GM12878 (cell line): Measurements from ENCODE around the gene KIF12.

ENCODE experiments used
- BHLHE40 ChIP-seq, 2 experiments: fragments of 450-650 bp in 1 of 2; IDR thresholded peaks; 2 replicates each; pipeline ENCODE4 v1.6.1; 2011 to 2017; ENCODE audit warnings: low read depth in 2 of 2, borderline replicate concordance in 1 of 2, improper control_type of control experiment in 1 of 2, low read length in 1 of 2, mild to moderate bottlenecking in 1 of 2
- EP300 ChIP-seq, 2 experiments: fragments of 150-350 bp in 1 of 2; IDR thresholded peaks; 2 replicates each; pipeline ENCODE4 v1.6.1; 2011 to 2012; ENCODE audit warnings: low read depth in 2 of 2, low read length in 2 of 2, borderline replicate concordance in 1 of 2, improper control_type of control experiment in 1 of 2, inconsistent platforms in 1 of 2; ENCODE audit not compliant: control insufficient read depth in 1 of 2
- ESRRA ChIP-seq: IDR thresholded peaks from 2 replicates; pipeline ENCODE4 v1.6.1; 2012; ENCODE audit warnings: mild to moderate bottlenecking, low read length, improper control_type of control experiment
- SP1 ChIP-seq: IDR thresholded peaks from one replicate; pipeline ENCODE4 v1.6.1; 2011; ENCODE audit warnings: low read depth, low read length
- TF ChIP-seq, protein P1 (sequence below): fragments of 450-650 bp; formaldehyde crosslinking; IDR thresholded peaks from 2 replicates; pipeline ENCODE4 v1.5.0; 2022; ENCODE audit warnings: mild to moderate bottlenecking, missing genetic modification characterization
- TF ChIP-seq, protein P2 (sequence below), 3 experiments: IDR thresholded peaks in 2 of 3; conservative IDR thresholded peaks in 1 of 3; 2 replicates each; pipeline ENCODE4 v1.5.1; 2011; ENCODE audit warnings: low read depth in 3 of 3, low read length in 3 of 3, mild to moderate bottlenecking in 3 of 3, control low read depth in 2 of 3, moderate library complexity in 2 of 3, inconsistent platforms in 1 of 3, mixed read lengths in 1 of 3; ENCODE audit not compliant: control insufficient read depth in 2 of 3, insufficient read depth in 1 of 3; ENCODE audit errors: extremely low read depth in 1 of 3

DNA sequence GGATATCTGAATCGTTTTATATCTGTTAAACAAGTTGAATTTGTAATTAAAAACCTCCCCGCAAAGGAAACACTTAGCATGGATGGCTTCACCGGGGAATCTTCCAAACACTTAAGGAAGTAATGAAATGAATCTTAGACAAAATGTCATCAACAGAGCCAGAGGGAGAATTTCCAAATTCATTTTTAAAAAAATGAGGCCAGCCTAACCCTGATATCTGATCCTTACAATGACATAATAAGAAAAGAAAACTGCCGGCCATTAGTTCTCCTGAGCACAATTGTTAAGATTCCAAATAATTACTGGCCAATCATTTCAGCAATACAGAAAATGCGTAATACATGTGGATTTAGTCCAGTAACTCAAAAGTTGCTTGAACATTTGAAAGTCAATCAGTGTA, 6.1 kb upstream of the KIF12 start:
- no peak for TF ChIP-seq SP1
- no peak for TF ChIP-seq EP300 (IDR thresholded peaks at IDR 0.05; ENCODE audit: borderline replicate concordance in 1 of 2, control insufficient read depth in 1 of 2, low read depth in 2 of 2, low read length in 2 of 2)
- TF ChIP-seq, protein P1, sequence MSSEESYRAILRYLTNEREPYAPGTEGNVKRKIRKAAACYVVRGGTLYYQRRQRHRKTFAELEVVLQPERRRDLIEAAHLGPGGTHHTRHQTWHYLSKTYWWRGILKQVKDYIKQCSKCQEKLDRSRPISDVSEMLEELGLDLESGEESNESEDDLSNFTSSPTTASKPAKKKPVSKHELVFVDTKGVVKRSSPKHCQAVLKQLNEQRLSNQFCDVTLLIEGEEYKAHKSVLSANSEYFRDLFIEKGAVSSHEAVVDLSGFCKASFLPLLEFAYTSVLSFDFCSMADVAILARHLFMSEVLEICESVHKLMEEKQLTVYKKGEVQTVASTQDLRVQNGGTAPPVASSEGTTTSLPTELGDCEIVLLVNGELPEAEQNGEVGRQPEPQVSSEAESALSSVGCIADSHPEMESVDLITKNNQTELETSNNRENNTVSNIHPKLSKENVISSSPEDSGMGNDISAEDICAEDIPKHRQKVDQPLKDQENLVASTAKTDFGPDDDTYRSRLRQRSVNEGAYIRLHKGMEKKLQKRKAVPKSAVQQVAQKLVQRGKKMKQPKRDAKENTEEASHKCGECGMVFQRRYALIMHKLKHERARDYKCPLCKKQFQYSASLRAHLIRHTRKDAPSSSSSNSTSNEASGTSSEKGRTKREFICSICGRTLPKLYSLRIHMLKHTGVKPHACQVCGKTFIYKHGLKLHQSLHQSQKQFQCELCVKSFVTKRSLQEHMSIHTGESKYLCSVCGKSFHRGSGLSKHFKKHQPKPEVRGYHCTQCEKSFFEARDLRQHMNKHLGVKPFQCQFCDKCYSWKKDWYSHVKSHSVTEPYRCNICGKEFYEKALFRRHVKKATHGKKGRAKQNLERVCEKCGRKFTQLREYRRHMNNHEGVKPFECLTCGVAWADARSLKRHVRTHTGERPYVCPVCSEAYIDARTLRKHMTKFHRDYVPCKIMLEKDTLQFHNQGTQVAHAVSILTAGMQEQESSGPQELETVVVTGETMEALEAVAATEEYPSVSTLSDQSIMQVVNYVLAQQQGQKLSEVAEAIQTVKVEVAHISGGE (CRISPR knock-in tag): no peak
- no peak for TF ChIP-seq BHLHE40 (IDR thresholded peaks at IDR 0.05; ENCODE audit: borderline replicate concordance in 1 of 2, low read depth in 2 of 2, low read length in 1 of 2)
- TF ChIP-seq, protein P2, sequence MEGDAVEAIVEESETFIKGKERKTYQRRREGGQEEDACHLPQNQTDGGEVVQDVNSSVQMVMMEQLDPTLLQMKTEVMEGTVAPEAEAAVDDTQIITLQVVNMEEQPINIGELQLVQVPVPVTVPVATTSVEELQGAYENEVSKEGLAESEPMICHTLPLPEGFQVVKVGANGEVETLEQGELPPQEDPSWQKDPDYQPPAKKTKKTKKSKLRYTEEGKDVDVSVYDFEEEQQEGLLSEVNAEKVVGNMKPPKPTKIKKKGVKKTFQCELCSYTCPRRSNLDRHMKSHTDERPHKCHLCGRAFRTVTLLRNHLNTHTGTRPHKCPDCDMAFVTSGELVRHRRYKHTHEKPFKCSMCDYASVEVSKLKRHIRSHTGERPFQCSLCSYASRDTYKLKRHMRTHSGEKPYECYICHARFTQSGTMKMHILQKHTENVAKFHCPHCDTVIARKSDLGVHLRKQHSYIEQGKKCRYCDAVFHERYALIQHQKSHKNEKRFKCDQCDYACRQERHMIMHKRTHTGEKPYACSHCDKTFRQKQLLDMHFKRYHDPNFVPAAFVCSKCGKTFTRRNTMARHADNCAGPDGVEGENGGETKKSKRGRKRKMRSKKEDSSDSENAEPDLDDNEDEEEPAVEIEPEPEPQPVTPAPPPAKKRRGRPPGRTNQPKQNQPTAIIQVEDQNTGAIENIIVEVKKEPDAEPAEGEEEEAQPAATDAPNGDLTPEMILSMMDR (IDR thresholded peaks at IDR 0.05 in 2 of 3, conservative IDR thresholded peaks at IDR 0.05 in 1 of 3; ENCODE audit: control insufficient read depth in 2 of 3, extremely low read depth in 1 of 3, insufficient read depth in 1 of 3, low read depth in 3 of 3, low read length in 3 of 3): no peak
- no peak for TF ChIP-seq ESRRA
